Measurements from ENCODE around the gene PTPRM.

Gene PTPRM

DNA sequence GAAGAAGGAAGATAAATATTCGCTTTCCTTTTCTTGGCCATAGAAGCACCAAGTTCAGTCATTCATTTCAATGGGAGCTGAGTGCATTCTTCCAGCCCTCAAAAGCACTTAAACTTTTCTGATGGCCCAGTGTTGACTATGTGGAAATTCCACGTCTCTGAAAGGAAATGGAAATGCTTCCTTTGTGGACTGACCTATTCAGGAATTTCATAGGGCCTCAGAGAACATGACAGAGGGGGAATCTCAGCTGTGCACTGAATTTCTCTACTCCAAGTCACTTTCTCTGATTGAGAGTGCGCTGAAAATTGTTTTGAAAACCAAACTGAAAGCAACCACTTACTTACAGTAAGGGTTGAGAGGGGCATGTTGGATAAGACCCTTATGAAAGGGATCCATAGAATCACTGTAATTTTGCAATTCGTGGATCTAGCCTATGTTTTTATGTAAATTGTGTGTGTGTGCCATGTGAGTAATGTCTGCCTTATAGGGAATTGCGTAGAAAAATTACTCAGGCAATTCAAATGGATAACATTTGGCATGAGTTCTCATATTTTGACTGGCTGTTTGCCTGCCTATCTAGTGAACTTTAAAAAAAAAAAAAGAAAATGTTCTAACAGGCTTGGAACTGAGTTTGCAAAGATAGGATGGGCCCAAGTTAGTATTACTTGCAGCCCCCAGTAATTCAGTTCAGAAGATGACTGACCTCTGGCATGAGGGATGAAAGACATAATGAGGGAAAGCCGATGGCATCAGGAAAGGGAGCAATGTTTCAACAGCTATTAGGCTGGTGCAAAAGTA, 437.0 kb downstream of the PTPRM start:
- no peak for DNase-seq (ENCODE audit: low read depth in 2 of 2)

DNA sequence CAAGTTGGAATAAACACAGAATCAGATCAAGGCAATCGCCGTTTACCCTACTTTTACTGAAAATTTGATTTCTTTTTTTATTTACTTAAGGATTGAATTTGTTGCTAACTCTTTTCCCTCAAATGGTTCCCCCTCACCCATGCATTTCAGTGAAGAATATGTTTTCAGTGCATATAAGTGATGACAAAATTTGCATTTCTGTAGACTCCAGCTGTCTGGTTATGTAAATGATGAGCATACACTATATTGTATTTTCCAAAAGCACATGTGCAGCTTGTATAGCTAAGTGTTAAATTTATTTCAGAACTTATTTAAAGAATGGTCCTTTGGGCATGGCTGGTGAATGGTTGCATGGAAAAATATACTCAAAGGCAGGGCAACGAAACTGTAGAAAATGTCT, 437.7 kb downstream of the PTPRM start:
- DNase-seq (ENCODE audit: low read depth in 2 of 2) = no peak

DNA sequence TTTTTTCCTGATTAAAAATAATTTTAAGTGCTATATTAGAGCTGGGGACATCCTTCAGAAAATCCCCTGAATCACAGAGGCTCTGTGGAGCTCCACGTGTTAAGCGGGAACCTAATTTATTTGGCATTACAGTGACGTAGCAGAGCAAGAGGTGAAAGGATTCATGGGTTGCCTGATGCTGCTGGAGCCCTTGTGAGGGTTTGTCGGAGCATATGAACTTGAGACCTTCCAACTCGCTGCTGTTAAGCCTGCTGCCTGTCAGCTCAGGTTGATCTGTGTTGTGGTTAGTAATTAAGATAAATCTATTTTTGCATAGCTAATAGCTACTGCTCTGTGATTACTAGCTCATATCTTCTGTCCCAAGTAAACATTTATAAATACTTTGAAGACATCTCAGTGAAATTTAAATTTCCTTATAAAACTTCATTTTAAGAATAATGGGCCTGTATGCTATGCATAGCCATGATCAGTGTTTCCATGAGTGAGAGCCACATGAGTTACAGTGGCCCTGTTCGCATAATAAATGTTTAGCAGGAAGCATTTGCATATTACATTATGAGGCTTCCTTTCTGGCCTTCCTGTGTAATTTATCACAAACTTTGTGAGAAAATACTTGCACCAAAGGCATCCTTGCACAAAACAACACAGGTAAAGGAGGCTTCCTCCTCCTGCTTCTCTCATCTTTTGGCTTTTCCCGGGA, 438.9 kb downstream of the PTPRM start:
- no peak for DNase-seq (ENCODE audit: low read depth in 2 of 2)

DNA sequence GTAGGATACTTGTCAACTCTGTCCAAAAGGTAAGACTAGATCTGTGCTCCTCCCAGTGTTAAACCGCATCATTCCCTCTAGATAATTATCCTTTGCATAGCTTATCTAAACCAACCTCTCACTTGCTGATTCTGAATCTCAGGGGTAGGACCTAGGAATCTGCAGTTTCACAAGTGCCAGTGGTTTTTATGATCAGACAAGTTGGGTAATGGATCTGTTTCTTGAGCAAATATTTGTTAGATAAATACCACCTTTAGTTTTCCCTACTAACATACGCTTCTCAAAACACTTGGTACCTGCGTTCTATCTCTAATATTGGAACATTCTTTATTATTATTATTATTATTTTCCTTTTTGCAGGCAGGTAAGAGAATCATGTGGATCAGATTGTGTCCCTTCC, 439.9 kb downstream of the PTPRM start:
- DNase-seq (ENCODE audit: low read depth in 2 of 2) = no peak

DNA sequence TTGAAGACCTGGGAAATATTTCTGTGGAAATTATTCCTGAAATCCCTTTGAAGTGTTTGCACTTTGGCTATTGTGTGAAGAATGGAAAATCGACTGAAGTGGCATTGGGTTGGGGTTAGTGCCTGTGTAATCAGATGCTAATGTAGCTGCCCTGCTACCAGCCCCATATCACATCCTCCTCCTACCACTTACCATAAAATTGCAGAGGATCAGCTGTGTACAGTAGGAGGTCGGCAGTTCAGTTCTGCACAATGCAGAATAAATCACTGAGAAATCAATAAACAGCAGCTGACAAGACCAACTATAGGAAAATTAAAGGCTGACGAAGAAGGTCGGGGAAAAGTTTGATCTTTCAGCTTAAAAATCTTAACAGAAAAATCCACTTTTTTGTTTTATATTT, 440.9 kb downstream of the PTPRM start:
- no peak for DNase-seq (ENCODE audit: low read depth in 2 of 2)

DNA sequence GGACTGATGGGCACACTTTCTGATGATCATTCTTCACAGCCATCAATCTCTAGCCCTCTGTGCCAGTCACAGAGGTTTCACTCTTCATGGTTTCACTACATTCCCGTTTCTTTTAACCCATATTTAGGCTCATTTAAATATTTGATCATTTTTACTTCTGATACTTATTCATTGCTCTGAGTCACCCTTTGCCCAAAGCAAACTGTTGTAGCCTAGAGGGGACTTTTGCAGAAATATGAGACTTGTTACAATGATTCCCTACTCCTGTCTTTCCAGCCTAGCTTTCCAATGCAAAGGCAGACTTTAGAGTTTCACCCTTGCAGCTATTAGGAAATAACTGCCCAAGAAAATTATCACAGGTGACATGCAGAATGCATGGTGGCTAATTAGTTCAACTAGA, 444.2 kb downstream of the PTPRM start:
- no peak for DNase-seq (ENCODE audit: low read depth in 2 of 2)

DNA sequence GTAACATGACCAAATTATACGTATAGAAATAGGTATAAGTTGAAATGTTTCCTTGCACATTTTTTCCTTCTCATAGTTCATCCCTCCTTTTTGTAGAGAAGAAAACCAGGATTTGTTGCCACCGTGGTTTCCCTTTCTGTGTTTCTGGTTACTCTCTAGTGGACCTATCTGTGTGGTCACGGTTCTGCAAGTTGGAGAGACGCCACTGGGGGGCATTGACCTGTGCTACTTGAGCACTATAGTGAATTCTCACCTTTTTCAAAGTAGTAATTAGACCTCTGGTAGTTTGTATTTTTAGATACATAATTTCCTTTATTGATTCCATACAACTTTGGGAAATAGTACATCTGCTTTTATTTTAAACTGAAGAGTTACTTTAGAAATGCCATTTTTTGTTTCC, 444.8 kb downstream of the PTPRM start:
- no peak for DNase-seq (ENCODE audit: low read depth in 2 of 2)

DNA sequence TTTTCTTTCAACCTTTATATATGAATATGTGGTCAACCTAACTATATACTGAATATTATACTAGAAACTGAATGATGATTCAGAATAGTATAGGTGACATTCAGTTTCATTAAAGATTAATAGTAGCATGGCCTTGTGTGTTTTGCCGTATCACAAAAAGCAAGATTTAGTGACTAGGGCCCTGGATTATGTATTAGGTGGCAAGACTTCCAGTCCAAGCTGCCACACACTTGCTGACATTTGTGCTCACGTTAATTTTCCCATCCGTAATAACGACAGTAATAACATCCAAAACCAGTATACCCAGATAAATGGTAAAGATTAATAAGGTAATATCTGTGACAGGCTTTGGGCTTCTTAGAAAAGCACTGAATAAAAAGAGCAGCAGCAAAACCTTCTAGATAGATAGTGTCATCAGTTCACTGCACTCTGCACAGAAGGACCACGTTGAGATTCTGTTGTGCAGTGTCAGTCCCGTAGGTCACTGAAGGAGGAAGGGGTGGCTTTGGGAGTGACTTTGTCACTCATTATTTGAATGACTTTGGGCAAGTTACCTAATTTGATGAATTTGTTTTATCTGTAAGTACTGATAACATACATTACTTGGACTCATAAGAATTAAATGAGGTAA, 451.7 kb downstream of the PTPRM start:
- no peak for DNase-seq (ENCODE audit: low read depth in 2 of 2)

DNA sequence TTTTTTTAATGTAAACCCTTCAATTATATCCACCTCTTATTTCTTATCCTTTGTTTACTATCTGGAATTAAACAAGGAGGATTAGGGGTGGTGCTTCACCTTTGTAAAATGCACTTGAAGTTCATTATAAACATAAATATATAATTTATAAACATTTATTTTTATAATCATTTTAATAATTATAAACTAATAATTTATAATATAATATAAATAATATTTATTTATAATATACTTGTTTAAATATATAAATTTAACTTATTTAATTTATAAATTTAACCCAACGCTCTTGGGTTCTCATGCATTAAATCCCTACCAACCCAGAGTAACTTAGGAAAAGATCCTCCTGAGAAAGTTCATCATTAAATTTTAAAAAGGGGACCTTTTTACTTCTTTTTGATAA, 452.5 kb downstream of the PTPRM start:
- no peak for DNase-seq (ENCODE audit: low read depth in 2 of 2)

DNA sequence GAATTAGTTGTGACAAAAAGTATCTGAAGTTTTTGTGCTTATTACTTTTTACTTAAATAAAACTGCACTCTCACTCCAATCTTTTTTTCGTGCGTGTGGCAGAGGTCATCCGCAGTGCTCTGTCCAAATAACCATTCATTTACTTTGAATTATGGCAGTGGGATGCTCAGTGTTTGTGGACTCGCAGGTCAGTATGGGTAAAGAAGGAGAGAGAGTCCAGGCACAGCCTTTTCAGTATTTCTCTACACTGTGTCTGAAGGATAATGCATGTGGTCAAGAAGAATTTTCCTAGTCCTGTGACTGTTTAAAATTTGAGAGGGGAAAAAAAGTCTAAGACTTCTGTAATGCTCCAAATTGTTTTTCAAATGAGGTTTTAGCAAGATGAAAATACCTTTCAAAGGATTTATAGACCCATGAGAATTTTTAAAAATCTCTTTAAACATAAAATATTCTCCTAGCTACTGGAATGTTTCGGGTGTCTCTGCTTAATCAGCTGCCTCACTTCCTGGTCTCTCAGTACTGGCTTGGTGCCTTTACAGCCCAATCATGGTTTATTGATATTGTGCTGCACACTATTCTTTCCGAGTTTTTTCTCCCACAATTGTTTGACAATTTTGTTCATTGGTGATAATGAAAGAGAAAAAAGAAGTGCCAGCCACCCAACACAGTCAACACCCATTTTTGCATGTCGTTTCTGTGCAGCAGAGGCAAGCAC, 453.2 kb downstream of the PTPRM start:
- DNase-seq (ENCODE audit: low read depth in 2 of 2) = no peak

DNA sequence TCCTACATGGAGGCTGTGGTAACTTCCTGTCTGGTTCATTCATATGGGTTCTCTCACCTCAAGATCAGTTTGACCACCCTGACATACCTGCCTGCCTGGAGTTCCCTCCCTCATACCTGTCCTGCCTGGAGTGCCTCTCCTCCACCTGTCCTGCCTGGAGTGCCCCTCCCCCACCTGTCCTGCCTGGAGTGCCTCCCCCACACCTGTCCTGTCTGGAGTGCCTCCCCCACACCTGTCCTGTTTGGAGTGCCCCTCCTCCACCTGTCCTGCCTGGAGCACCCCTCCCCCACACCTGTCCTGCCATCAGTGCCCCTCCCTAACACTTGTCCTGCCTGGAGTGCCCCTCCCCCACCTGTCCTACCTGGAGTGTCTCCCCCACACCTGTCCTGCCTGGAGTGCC, 461.9 kb downstream of the PTPRM start:
- DNase-seq (ENCODE audit: low read depth in 2 of 2) = no peak

DNA sequence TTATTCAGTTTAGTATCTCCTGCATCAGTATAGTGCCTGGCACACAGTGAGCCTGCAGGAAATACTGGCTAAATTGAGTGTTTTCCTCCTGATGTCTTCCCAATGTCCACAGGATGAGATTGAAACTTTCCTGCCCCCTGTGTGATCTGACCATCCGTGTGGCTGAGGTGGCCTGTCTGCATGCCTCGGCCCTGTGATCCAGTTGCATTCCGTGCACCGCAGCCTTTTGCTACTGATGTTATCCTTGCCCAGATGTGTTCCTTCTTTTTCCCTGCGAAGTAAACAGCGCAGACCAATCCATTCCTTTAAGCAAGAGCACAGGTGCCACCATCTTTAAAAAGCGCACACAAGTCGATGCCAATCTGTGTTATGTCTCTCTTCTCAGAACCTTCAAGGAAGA, 462.6 kb downstream of the PTPRM start:
- DNase-seq (ENCODE audit: low read depth in 2 of 2) = no peak

DNA sequence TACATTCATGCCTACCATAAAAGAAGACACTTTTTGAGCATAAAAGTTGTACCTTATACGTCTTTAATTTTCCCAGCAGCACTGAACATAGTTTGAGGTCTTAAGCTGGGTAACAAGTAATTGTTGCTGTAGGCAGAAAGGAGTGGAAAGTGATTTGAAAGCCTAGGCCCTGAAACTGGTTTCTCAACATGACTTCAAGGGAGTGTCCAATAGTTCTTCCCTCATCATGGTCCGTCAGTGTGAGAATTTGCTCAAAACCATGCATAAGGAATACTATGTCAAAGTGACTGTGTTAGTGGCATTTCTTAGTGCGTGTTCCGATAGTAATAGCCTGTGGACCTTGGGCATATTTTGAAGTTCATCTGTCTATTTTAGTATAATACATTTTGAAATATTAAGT, 463.1 kb downstream of the PTPRM start:
- no peak for DNase-seq (ENCODE audit: low read depth in 2 of 2)

DNA sequence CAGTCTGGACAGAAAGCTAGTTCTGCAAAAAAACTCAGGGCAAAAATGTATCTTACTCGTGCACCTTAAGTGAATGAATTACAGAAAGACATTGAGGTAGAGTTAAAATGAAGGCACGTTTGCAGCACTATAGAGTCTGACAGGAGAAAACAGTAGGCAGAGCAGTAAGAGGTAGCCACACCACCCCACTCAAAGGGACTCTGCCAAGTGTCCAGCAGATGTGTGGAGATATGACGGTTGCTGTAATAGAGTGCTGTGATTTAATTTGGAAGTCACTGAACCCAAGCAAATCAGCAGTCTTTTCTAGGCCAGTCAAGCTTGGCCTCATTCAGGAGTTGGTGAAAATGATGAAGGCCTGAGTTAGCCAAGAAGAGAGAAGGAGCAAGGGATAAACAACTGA, 464.4 kb downstream of the PTPRM start:
- DNase-seq (ENCODE audit: low read depth in 2 of 2) = no peak

DNA sequence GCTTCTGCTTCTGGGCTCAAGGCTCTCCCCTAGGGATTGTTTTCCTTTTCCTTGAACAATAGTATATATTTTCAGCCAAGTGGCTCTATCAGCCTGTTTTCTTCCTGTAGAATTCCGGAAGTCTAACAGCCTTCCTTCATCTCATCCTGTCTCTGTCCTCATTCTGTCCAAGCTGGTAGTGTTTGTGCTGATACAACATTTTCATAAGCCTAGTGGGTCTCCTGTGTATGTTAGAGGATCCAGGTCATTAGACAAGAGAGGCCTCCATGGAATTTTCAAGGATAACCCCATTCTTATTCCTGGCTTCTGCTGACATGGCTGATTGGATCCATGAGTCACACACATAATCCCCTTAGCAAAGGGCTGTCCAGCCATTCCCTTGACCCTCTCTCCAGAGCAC, 467.6 kb downstream of the PTPRM start:
- no peak for DNase-seq (ENCODE audit: low read depth in 2 of 2)

DNA sequence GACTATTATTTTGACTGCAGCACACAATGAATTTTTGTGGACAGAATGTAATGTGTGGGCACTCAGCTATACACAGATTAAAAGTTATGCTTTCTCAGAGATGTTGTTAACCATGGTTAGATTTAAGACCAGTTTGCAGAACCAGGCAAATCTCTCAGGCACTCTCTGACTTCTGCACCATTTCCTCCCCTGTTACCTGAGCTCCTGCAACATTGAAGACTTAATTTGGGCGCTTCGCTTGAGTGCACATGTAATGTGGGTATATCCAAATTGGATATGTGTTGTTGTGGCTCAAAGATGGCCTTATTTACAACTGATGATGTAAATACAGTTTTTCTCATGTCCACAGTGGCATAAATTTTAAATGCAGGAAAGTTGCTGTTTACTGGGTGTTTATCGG, 469.4 kb downstream of the PTPRM start:
- DNase-seq (ENCODE audit: low read depth in 2 of 2) = no peak

DNA sequence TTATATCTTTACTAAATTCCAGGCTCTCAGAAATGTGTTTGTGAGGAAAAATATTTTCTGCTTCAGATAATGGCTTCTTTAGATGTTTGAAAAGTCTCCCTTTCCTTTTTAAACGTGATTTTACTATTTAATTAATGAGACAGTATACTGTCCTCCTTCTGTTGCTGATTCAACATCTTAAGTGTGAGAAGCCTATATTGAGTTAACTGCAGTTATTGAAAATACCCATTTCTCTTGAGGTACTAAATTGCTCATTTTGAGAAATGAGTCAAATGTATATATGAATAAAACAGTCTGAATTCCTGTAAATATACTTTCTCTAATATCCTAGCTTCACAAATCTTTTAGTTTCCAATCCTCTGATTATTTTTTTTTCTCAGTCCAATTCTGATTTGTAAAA, 470.2 kb downstream of the PTPRM start:
- no peak for DNase-seq (ENCODE audit: low read depth in 2 of 2)

DNA sequence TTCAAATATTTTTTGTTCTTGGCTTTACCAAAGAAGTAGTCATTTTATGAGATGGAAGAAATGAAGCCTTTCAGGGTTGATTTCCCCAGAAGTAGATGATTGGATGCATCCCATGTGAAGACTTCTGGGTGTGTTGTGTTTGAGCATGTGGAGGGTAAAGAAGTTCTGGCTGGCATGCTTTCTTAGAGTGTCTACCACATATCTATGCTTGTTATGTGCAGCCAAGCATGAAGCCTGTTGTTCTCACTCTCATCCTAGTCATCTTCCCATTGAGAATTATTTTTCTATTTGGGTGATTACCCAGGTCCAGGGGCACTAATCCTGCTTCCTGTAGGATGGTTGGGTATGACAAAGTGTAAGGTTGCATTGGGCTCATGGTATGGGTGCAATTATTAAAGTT, 472.9 kb downstream of the PTPRM start:
- no peak for DNase-seq (ENCODE audit: low read depth in 2 of 2)

DNA sequence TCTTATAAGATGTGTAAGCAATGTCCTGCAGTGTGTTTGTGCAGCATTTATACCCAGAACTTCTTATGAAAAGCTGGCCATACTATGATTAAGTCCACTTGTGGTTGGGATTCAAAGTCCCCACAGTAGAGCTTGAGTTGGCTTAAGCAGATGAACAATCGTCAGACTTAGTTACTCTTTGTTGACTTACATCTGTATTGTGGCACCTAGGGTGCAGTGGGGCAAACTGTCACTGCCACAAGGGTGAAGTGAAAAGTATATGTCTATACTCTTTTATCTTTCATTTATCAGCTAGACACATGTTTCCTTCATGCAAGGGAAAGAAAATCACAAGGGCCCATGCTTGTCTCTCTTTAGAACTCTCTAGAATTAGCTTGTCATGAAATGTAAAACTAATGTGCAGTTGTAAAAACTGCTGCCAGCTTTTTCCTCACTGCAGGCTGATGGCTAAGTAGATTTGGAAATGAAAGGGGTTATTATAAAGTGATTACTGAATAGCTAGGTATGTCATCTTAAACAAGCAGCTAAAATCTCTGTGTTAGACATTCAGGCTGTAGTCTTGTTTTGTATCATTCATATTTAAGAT, 474.5 kb downstream of the PTPRM start:
- no peak for DNase-seq (ENCODE audit: low read depth in 2 of 2)

DNA sequence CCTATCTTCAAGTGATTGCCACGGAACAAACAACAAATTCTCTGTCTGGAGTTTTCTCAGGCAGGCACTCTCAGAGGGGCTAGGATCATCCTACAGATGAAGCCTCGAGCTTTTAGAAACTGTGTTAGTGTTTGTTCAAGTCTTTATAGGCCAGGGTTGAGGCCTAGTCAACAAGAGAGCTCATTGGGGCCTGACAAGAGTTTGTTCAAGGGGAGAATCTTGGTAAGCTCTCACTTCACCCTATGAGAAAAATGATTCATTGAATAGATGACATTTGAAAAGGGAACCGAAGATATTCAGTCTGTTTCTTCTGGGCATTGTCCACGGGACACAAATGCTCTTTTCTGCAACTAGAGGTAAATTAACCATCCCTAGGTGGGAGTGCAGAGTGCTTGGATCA, 476.9 kb downstream of the PTPRM start:
- DNase-seq (ENCODE audit: low read depth in 2 of 2) = no peak

DNA sequence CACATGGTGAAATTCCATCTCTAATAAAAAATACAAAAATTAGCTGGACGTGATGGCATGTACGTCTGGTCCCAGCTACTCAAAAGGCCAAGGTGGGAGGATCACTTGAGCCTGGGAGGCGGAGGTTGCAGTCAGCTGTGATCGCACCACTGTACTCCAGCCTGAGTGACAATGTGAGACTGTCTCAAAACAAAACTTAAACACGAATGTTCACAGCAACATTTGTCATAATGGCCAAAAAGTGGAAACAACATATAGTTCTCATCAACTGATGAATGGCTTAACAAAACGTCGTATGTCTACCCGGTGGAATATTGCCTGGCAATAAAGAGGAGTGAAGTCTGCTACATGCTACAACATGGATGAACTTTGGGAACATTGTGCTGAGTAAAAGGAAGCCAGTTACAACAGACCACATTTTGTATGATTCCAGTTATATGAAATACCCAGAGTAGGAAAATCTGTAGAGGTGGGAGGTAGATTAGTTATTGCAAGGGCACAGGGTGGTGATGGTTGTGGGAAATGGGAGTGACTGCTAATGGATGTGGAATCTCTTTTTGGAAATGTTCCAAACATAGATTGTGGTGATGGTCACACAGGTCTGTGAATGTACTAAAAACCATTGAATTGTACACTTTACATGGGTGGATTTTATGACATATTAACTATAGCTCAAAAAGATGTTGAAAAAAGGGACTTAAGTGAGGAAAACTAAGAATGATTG, 478.2 kb downstream of the PTPRM start:
- no peak for DNase-seq (ENCODE audit: low read depth in 2 of 2)
